ENCODE results near the gene HOXB6.

DNA sequence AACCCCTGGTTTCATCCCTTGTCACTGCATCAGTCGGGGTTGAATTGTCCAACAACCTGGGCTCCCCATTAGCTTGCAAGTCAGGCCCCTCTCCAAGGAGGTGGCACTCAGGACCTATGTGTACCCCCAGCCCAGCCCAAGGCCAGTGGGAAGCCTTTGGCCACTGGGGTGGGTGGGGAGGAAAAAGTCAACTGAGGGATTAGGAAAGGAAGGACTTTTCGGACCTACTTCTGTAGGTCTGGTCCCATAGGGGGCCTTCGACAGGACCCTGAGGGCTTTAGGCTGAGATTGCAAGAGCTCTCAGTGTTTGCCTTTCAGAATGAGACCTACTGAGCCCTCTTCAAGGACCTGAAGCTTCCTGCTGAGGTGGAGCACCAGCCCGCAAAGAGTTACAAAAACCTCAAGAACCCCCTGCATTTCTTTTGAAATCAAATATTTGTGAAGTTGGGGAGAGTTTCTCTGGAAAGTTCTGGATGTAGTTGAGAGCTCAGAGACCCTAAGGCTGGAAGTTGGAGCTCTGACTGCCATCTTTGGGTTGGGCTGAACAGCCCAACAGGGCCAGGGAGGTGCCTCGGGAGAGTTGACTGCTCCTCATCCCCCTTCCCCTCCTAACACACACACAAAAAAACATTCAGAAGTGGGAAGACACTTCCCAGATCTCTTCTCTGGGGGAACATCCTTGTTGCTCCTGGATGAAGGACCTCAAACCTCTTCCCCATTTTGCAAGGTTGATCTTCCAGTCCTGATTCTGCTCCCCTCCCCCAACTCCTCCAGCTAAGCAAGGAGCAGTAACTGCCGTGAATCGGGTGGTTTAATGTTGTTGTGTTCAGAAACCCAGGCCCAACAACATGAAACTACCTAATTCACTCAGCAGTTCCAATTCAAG, 27.1 kb upstream of the HOXB6 start:
- TF ChIP-seq POLR2A (IDR thresholded peaks at IDR 0.05; ENCODE audit: low read length), result no peak
- no peak for TF ChIP-seq MAFK (IDR thresholded peaks at IDR 0.05; ENCODE audit: partially characterized antibody)
- no peak for TF ChIP-seq NPAS2 (CRISPR knock-in tag; IDR thresholded peaks at IDR 0.05; ENCODE audit: borderline replicate concordance)
- TF ChIP-seq, protein P1, sequence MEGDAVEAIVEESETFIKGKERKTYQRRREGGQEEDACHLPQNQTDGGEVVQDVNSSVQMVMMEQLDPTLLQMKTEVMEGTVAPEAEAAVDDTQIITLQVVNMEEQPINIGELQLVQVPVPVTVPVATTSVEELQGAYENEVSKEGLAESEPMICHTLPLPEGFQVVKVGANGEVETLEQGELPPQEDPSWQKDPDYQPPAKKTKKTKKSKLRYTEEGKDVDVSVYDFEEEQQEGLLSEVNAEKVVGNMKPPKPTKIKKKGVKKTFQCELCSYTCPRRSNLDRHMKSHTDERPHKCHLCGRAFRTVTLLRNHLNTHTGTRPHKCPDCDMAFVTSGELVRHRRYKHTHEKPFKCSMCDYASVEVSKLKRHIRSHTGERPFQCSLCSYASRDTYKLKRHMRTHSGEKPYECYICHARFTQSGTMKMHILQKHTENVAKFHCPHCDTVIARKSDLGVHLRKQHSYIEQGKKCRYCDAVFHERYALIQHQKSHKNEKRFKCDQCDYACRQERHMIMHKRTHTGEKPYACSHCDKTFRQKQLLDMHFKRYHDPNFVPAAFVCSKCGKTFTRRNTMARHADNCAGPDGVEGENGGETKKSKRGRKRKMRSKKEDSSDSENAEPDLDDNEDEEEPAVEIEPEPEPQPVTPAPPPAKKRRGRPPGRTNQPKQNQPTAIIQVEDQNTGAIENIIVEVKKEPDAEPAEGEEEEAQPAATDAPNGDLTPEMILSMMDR (IDR thresholded peaks at IDR 0.05), result no peak
- no peak for TF ChIP-seq RAD21 (conservative IDR thresholded peaks at IDR 0.05 in 1 of 2, IDR thresholded peaks at IDR 0.05 in 1 of 2)
- no peak for TF ChIP-seq SMC3 (IDR thresholded peaks at IDR 0.05)
- TF ChIP-seq, protein P2, sequence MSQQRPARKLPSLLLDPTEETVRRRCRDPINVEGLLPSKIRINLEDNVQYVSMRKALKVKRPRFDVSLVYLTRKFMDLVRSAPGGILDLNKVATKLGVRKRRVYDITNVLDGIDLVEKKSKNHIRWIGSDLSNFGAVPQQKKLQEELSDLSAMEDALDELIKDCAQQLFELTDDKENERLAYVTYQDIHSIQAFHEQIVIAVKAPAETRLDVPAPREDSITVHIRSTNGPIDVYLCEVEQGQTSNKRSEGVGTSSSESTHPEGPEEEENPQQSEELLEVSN (IDR thresholded peaks at IDR 0.05; ENCODE audit: borderline replicate concordance, low read depth), result no peak
- TF ChIP-seq CEBPB (IDR thresholded peaks at IDR 0.05), result no peak
- no peak for TF ChIP-seq RFX5 (IDR thresholded peaks at IDR 0.05)
- no peak for TF ChIP-seq POLR2AphosphoS2 (conservative IDR thresholded peaks at IDR 0.05; ENCODE audit: low read length)
- no peak for TF ChIP-seq CHD4 (IDR thresholded peaks at IDR 0.05; ENCODE audit: borderline replicate concordance)
- TF ChIP-seq JUN (IDR thresholded peaks at IDR 0.05), result no peak

Data from A549 (cell line).